ENCODE measurements around the gene PSEN2.
"Not testable (repeated sequence)": the region's sequence is repeated elsewhere in the genome, so short reads cannot be mapped to it uniquely, and the experiment has no call there.

Gene PSEN2

GRCh38 chr1:226870401-226871279 is at the start of gene PSEN2:
PSEN2 (plus strand) TSS chr1:226870616; CDS start chr1:226881908, 11,292 bp downstream.
- Mint-ChIP-seq H3K27ac (peak within 1 kb of the TSS; percentile 66), H3K9me3 (no peaks in the 10 kb centered on the region)

DNA sequence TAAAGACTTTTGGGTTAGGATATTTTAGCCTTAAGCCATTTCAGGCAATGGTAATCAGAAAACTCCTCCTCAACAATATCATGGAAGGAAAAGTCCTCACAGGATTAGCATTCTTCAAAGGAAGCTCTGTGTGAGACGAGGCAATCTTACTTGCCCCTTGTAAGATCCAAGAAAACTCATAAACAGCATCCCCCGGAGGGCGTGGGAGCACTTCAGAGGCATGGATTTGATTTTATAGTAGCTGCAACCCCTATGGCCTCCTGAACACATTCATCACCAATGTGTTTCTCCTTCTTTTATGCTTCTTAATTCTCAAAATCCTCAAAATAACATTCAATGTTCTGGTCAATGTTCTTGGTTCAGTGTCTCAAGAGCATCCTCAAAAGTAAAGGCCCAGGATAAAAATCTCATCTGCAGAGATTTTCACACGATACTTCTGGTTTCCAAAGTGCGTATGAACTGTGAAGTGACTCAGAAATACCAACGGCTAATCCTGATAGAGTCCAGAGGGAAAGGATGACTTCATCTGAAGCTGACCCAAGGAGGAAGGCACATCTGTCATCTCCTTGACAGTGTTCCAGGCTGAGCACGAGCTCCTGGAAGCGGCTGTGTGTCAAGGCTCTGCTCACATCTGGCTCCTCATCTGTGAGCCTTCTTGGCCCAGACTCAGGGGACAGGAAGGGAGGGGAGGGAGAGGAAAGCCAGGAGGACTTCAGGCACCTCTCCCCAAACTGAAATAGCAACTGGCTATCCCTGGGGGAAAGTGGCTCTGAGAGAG is 49.3 kb upstream of the PSEN2 start:
- no peaks in the 10 kb centered on the region for H3K36me3 Mint-ChIP-seq (ENCODE audit: low read depth)
- intact Hi-C loops (cut with micrococcal nuclease) = no loop called here
- H3K27me3 Mint-ChIP-seq = peaks cover 4% of the 10 kb centered on the region
- H3K9me3 Mint-ChIP-seq = no peaks in the 10 kb centered on the region
- H3K4me3 Mint-ChIP-seq = no peak overlapping the region
- H3K27ac Mint-ChIP-seq = no peak overlapping the region
- H3K4me1 Mint-ChIP-seq (ENCODE audit: low read depth) = peaks cover 14% of the 10 kb centered on the region

More at GRCh38 chr1:226870401-226871279, at the start of gene PSEN2:
- intact Hi-C loops (cut with micrococcal nuclease) = loop anchor here (2.0 to 5.0 kb wide), 2 partner anchors 68 to 82 kb away; no protein-coding TSS in a partner anchor
- Mint-ChIP-seq H3K4me3 (peak within 1 kb of the TSS; percentile 78), H3K4me1 (ENCODE audit: low read depth) (peaks cover 28% of the 10 kb centered on the region), H3K36me3 (ENCODE audit: low read depth) (peaks cover 7% of the 10 kb centered on the region), H3K27me3 (peaks cover 20% of the 10 kb centered on the region)

GRCh38 chr1:226821719-226822085 is 48.7 kb upstream of the PSEN2 start:
- H3K4me1 Mint-ChIP-seq (ENCODE audit: low read depth) = peaks cover 19% of the 10 kb centered on the region
- no peak overlapping the region for H3K4me3 Mint-ChIP-seq
- H3K27me3 Mint-ChIP-seq = peaks cover 4% of the 10 kb centered on the region
- no peaks in the 10 kb centered on the region for H3K36me3 Mint-ChIP-seq (ENCODE audit: low read depth)
- no peak overlapping the region for H3K27ac Mint-ChIP-seq
- intact Hi-C loops (cut with micrococcal nuclease) = no loop called here
- no peaks in the 10 kb centered on the region for H3K9me3 Mint-ChIP-seq

DNA sequence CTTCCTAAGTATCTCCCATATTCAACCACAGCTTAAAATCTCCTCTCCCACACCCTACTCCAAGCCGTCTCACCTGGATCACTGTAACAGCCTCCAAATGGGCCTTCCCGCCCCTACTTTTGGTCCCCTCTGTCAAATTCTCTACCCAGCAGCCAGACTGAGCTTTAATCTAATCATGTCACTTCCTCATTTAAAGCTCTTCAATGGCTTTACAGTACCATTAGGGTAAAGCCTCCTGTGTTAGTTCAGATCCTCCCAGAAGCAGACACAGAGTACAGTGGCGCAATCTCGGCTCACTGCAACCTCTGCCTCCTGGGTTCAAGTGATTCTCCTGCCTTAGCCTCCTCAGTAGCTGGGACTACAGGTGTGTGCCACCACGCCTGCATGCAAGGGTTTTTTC is 46.8 kb upstream of the PSEN2 start:
- intact Hi-C loops (cut with micrococcal nuclease) = no loop called here
- H3K27me3 Mint-ChIP-seq = peaks cover 2% of the 10 kb centered on the region
- H3K27ac Mint-ChIP-seq = peak overlapping the region; percentile 4
- H3K9me3 Mint-ChIP-seq = no peaks in the 10 kb centered on the region
- H3K4me1 Mint-ChIP-seq (ENCODE audit: low read depth) = peaks cover 34% of the 10 kb centered on the region
- no peaks in the 10 kb centered on the region for H3K36me3 Mint-ChIP-seq (ENCODE audit: low read depth)
- no peak overlapping the region for H3K4me3 Mint-ChIP-seq

- Mint-ChIP-seq H3K27ac (no peak overlapping the region), H3K36me3 (ENCODE audit: low read depth) (no peaks in the 10 kb centered on the region), H3K4me1 (ENCODE audit: low read depth) (peaks cover 34% of the 10 kb centered on the region), H3K27me3 (no peaks in the 10 kb centered on the region), H3K4me3 (no peak overlapping the region), H3K9me3 (no peaks in the 10 kb centered on the region)
- intact Hi-C loops (cut with micrococcal nuclease) = loop anchor here (5.0 kb wide), 2 partner anchors 123 to 278 kb away; partner anchors contain the start of gene STUM
These were observed 45.2 kb upstream of the PSEN2 start for GRCh38 chr1:226825037-226825745.

DNA sequence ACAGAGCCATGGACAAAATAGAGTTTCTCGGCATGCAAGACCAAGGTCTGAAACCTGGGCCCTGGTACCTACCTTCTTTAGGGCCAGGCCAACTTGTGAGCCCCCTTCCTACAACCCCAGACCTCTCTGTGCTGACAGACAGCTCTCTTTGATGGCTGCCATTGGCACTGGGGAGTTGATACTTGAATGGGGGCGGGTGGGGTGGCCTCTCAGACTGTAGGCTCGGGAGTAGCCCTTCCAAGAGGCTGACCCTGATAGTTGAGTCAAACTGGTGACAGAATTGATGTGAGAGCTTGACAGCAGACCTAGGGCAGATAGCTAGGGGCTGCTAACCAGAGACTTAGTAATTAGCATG is 44.7 kb upstream of the PSEN2 start:
- H3K4me1 Mint-ChIP-seq (ENCODE audit: low read depth) = peaks cover 34% of the 10 kb centered on the region
- no peaks in the 10 kb centered on the region for H3K9me3 Mint-ChIP-seq
- no peaks in the 10 kb centered on the region for H3K36me3 Mint-ChIP-seq (ENCODE audit: low read depth)
- intact Hi-C loops (cut with micrococcal nuclease) = loop anchor here (2.0 to 5.0 kb wide), 3 partner anchors 87 to 278 kb away; partner anchors contain the start of genes ITPKB and STUM
- no peaks in the 10 kb centered on the region for H3K27me3 Mint-ChIP-seq
- no peak overlapping the region for H3K4me3 Mint-ChIP-seq
- no peak overlapping the region for H3K27ac Mint-ChIP-seq

- H3K9me3 Mint-ChIP-seq = no peaks in the 10 kb centered on the region
- no peak overlapping the region for H3K4me3 Mint-ChIP-seq
- no peaks in the 10 kb centered on the region for H3K36me3 Mint-ChIP-seq (ENCODE audit: low read depth)
- peaks cover 2% of the 10 kb centered on the region for H3K27me3 Mint-ChIP-seq
- peak overlapping the region; percentile 86 for H3K27ac Mint-ChIP-seq
- intact Hi-C loops (cut with micrococcal nuclease) = loop anchor here (2.0 to 5.0 kb wide), 3 partner anchors 88 to 279 kb away; partner anchors contain the start of genes ITPKB and STUM
- peaks cover 34% of the 10 kb centered on the region for H3K4me1 Mint-ChIP-seq (ENCODE audit: low read depth)
These were observed 43.7 kb upstream of the PSEN2 start for GRCh38 chr1:226826479-226827261.

DNA sequence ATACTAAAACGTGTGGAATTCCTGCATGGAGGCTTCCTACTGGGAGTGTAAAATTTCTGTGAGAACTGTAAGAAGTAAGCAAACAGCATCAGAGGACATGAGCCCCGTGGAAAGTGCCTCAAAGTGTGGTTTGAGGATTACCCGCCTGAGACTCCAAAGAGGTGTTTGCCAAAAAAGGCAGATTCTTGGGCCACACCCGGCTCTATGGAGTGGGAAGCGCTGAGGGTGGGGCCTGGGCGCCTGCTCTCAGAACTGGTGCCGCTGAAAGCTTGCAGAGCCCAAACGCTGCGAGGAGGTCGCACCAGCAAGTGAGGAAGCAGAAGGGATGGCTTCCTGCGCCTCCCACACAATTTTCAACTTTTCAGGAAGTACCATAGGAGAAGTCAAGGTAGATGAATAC is 43.0 kb upstream of the PSEN2 start:
- Mint-ChIP-seq H3K27ac (peak overlapping the region; percentile 86), H3K4me3 (no peak overlapping the region), H3K27me3 (peaks cover 2% of the 10 kb centered on the region), H3K4me1 (ENCODE audit: low read depth) (peaks cover 34% of the 10 kb centered on the region), H3K9me3 (no peaks in the 10 kb centered on the region), H3K36me3 (ENCODE audit: low read depth) (no peaks in the 10 kb centered on the region)
- intact Hi-C loops (cut with micrococcal nuclease) = loop anchor here (2.0 to 5.0 kb wide), 3 partner anchors 89 to 280 kb away; partner anchors contain the start of genes ITPKB and STUM

DNA sequence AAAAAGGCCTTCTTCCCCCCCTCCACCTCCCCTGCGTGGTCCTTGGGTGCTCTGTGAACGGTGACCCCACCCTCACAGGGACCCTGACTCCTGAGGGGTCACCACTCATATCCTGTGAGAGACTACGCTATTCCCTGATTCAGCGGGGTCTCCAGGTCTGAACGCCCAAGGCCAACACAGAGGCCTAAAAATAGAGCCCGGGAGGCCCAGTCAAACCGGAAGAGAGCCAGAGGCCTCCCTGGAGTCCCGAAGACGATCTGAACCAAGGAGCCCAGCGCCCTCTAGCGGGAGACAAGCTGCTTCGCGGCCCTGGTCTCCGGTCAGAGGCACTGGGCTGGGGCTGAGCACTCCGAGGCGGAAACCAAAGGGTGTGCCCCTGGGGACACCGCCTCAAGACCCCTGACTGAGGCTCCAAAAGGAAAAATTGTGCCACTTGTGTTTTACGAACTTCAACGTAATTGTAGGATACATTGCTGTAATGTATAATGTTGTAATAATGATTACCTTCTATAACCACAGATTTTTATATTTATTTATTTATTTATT is 42.4 kb upstream of the PSEN2 start:
- Mint-ChIP-seq H3K4me1 (ENCODE audit: low read depth) (peaks cover 34% of the 10 kb centered on the region), H3K4me3 (peak overlapping the region; percentile 21), H3K9me3 (no peaks in the 10 kb centered on the region), H3K27me3 (peaks cover 2% of the 10 kb centered on the region), H3K27ac (peak overlapping the region; percentile 86), H3K36me3 (ENCODE audit: low read depth) (no peaks in the 10 kb centered on the region)
- intact Hi-C loops (cut with micrococcal nuclease) = loop anchor here (1.0 to 5.0 kb wide), 5 partner anchors 89 to 281 kb away; partner anchors contain the start of genes ITPKB and STUM

- Mint-ChIP-seq H3K27ac (peak overlapping the region; percentile 86), H3K4me3 (no peak overlapping the region), H3K36me3 (ENCODE audit: low read depth) (no peaks in the 10 kb centered on the region), H3K9me3 (peaks cover 10% of the 10 kb centered on the region), H3K4me1 (ENCODE audit: low read depth) (peaks cover 26% of the 10 kb centered on the region), H3K27me3 (peaks cover 5% of the 10 kb centered on the region)
- intact Hi-C loops (cut with micrococcal nuclease) = loop anchor here (2.0 to 5.0 kb wide), 3 partner anchors 127 to 282 kb away; partner anchors contain the start of gene STUM
These were observed 41.3 kb upstream of the PSEN2 start for GRCh38 chr1:226829105-226829504.

DNA sequence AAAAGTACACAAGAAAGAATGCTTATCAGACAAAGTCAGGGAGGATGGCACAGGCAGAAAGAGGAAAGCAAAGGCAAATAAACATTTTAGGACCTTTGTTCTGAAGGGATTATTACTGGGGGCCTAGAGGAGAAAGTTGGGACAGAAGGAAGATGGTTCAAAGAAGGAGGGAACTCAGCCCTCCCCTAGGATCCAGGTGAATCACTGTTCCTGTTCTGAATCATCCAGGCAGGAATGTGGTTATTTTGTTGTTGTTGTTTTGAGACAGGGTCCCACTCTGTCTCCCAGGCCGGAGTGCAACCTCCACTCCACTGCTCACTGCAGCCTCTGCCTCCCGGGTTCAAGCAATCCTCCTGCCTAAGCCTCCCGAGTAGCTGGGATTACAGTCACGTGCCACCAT is 38.5 kb upstream of the PSEN2 start:
- peaks cover 8% of the 10 kb centered on the region for H3K27me3 Mint-ChIP-seq
- H3K27ac Mint-ChIP-seq = no peak overlapping the region
- H3K36me3 Mint-ChIP-seq (ENCODE audit: low read depth) = no peaks in the 10 kb centered on the region
- H3K4me3 Mint-ChIP-seq = no peak overlapping the region
- H3K9me3 Mint-ChIP-seq = peaks cover 20% of the 10 kb centered on the region
- intact Hi-C loops (cut with micrococcal nuclease) = no loop called here
- H3K4me1 Mint-ChIP-seq (ENCODE audit: low read depth) = peaks cover 13% of the 10 kb centered on the region

- peaks cover 7% of the 10 kb centered on the region for H3K4me1 Mint-ChIP-seq (ENCODE audit: low read depth)
- no peak overlapping the region for H3K27ac Mint-ChIP-seq
- peaks cover 8% of the 10 kb centered on the region for H3K27me3 Mint-ChIP-seq
- no peak overlapping the region for H3K4me3 Mint-ChIP-seq
- no peaks in the 10 kb centered on the region for H3K36me3 Mint-ChIP-seq (ENCODE audit: low read depth)
- peaks cover 20% of the 10 kb centered on the region for H3K9me3 Mint-ChIP-seq
- intact Hi-C loops (cut with micrococcal nuclease) = no loop called here
These were observed 37.8 kb upstream of the PSEN2 start for GRCh38 chr1:226832613-226833012.

DNA sequence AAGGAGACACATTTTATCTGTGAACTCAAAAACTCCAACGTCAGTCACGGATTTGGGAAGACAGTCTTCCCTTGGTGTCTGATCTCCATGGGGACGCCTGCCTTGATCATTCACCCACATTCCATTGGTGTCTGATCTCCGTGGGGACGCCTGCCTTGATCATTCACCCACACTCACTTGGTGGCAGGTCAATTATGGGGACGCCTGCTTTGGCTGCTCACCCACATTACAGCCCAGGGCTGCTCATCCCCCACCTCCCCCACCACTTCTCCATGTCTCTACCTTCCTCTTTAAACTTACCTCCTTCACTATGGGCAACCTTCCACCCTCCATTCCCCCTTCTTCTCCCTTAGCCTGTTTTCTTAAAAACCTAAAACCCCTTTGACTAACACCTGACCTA is 36.2 kb upstream of the PSEN2 start:
- H3K27me3 Mint-ChIP-seq; H3K4me1 Mint-ChIP-seq (ENCODE audit: low read depth); H3K27ac Mint-ChIP-seq; H3K36me3 Mint-ChIP-seq (ENCODE audit: low read depth); intact Hi-C loops (cut with micrococcal nuclease); H3K4me3 Mint-ChIP-seq: not testable (repeated sequence)
- peaks cover 20% of the 10 kb centered on the region for H3K9me3 Mint-ChIP-seq
